Astrocyte of the spinal cord (primary cell): ENCODE data around the gene MOBP.

ENCODE experiments used
- DNase-seq: peaks from one replicate; pipeline ENCODE4 v3.0.0; 2011; ENCODE audit warnings: low read depth, low spot score
- H3K4me3 ChIP-seq: 2 replicates; pipeline ENCODE4 v1.5.1; 2011; ENCODE audit warnings: low read depth, mild to moderate bottlenecking, low read length, moderate library complexity
- CTCF ChIP-seq: IDR thresholded peaks from 2 replicates; pipeline ENCODE4 v1.5.1; 2012; ENCODE audit warnings: low read depth, mild to moderate bottlenecking, low read length, inconsistent platforms
- in situ Hi-C: cut with HindIII; loops from 2 replicates; pipeline ENCODE4 v1.10.0; 2017; ENCODE audit warnings: low sequenced_read_pairs

MOBP gene

DNA sequence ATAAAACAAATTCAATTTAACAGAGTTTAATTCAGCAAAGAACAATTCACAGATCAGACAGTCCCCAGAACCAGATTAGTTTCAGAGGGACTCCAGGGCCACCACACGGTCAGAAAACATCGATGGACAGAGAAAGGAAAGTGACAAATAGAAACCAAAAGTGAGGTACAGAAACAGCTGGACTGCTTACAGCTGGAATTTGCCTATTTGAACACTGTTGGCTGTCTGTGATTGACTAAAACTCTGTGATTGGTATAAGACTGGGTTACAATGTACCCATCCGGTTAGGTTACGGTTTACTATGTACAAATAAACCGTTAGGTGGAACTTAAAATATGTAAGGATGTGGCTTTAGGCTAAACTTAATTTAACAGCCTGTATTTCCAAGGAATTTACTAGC is 30.3 kb downstream of the MOBP start:
- no peak for DNase-seq
- no peak for TF ChIP-seq CTCF
- in situ Hi-C loops: no loop called here
- no peak overlapping the region for H3K4me3 ChIP-seq

- in situ Hi-C loops: no loop called here
- no peak for DNase-seq
Measured at GRCh38 chr3:39499651-39500273, 32.3 kb downstream of the MOBP start.

GRCh38 chr3:39501059-39501458 is 33.6 kb downstream of the MOBP start:
- in situ Hi-C loops: no loop called here
- H3K4me3 ChIP-seq: no peak overlapping the region
- no peak for TF ChIP-seq CTCF
- DNase-seq: no peak

More at GRCh38 chr3:39499651-39500273, 32.3 kb downstream of the MOBP start:
- H3K4me3 ChIP-seq: no peak overlapping the region
- TF ChIP-seq CTCF: no peak

DNA sequence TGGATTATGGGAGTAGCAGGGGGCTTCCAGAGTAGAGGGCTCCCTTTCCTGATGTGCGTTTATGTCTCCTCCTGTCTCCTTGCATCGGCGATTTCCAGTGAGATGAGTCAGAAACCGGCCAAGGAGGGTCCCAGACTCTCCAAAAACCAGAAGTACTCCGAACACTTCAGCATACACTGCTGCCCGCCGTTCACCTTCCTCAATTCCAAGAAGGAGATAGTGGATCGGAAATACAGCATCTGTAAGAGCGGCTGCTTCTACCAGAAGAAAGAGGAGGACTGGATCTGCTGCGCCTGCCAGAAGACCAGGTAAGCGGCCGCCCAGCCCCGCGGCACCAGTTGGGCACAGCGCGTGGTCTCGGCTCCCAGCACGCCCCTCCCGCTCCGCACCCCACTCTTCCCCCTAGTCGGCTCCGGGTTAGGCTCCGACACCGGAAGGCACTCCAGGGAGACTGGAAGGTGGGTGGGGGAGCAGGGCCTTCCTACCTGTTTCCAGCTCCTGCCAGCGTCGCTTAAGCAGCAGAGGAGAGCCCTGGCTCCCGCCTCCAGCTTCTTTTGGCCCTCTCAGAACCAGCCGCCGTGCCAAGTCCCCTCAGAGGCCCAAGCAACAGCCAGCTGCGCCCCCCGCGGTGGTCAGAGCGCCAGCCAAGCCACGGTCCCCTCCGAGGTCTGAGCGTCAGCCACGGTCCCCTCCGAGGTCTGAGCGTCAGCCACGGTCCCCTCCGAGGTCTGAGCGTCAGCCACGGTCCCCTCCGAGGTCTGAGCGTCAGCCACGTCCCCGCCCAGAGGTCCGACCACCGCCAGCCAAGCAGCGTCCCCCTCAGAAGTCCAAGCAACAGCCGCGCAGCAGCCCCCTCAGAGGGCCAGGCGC is 34.7 kb downstream of the MOBP start:
- no peak overlapping the region for H3K4me3 ChIP-seq

GRCh38 chr3:39502838-39503145 is 35.3 kb downstream of the MOBP start:
- in situ Hi-C loops: no loop called here
- H3K4me3 ChIP-seq: no peak overlapping the region
- DNase-seq: no peak
- TF ChIP-seq CTCF: no peak

More for the DNA sequence above, 34.7 kb downstream of the MOBP start:
- DNase-seq: no peak
- in situ Hi-C loops: no loop called here
- no peak for TF ChIP-seq CTCF

- no peak for TF ChIP-seq CTCF
- no peak overlapping the region for H3K4me3 ChIP-seq
- DNase-seq: no peak
- in situ Hi-C loops: no loop called here
Measured at GRCh38 chr3:39505866-39506742, 38.6 kb downstream of the MOBP start.
